Right ventricle myocardium inferior (tissue), 1 donor: ENCODE measurements around the gene SPOCK2. TPM values are rescaled to one million over a fixed set of nuclear protein-coding genes. Genes with fewer than 3 reads are reported as not detected.

Experiments
- ATAC-seq: fragments of 200-7000 bp; cut with Tn5 transposase; one replicate; pipeline ENCODE4 v1.9.1; 2020; ENCODE audit warnings: mild to moderate bottlenecking, moderate library complexity
- DNase-seq: peaks from one replicate; pipeline ENCODE4 v3.0.0; 2021; ENCODE audit errors: missing footprints
- intact Hi-C: fragments of 100-400 bp; cut with DNase I; formaldehyde crosslinking; loops from one replicate; pipeline ENCODE4 v1.11.0; 2022
- total RNA-seq: library from RNA; stranded (reverse); fragmentation: NEBNext Ultra II Directional; extraction: Animal tissue kit (Norgen Biotek cat#: 25700); gene quantifications from one replicate; pipeline ENCODE4 v1.2.1, GENCODE V29; 2021
- donor health status: DM: no; HTN: yes; CAD: no; lungs with severe emphysema.

The SPOCK2 gene
- total RNA-seq, 1 donor from 2014 or later = 10.4 TPM

DNA sequence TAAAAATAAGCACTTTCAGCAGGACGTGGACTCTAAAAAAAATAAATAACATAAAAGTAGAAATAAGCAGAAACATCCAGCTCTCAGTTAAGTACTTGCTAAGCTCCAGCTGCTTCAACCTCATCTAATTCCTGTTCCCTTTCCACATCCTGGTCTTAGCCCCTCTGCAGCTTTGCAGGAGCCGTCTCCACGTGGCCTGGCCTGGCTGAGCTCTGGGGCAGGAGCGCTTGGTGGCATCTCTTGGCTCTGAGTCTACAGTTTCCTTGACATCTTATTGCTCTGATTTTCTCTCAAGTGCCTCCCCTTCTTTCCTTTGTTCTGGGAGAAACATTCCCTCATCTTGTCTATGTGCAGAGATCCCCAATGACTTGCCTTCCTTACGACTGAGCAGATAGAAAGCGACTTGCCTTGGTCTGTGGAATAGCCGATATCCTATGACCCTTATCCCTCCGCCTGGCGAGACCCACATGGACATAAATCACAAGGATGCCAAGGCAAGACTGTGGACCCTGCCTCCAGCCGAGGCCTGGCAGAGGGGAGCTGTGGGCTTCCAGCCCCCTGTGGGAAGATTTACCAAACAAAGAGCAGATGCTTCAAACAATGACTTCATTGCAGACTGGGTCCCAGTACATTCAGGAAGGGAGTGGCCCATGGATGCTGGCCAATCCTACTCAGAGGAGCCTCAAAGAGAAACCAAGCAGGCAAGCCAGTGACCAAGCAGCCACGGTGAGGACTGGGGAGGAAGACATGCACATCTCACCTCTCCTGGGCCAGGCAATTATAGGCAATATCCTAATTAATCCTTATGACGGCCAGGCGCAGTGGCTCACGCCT lies 61.9 kb downstream of the SPOCK2 start:
- ATAC-seq = no peak
- DNase-seq = no peak
- intact Hi-C loops = no loop called here

DNA sequence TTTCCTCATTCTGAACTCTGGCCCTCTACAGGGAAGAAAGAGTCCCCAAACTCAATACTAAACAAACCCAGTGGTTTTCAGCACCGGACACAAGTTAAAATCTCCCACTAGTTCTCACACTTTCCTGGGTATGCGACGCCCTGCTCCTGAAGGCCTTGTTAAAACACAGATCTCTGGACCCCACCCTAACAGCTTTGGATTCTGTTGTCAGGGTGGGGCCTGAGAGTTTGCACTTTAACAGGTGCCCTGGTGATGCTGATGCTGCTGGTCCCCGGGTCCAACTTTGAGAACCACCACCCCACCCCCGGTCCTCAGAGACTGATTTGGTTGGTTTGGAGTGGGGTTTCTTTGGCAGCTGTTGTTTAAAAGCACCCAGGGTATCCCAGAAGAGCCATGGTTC lies 62.5 kb downstream of the SPOCK2 start:
- no peak for ATAC-seq
- intact Hi-C loops = no loop called here
- DNase-seq = no peak

DNA sequence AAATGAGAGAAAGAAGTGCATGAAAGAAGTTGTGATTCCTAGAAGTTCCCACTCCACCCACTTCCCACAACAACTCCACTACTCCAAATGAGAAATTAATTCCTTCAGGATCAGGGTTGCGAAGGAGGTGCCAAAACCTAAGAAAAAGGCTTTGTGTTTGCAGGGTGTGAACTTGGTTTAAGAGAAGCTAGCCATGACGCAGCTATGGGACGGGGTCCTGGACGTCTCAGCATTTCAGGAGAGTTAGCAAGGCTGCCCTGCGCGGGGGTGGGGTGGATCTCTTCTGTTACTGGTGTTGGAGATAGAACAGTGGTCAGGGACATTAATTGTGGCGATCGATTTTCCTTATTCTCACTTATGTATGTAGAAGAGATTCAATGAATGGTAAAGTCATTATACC lies 63.0 kb downstream of the SPOCK2 start:
- ATAC-seq (no peak), DNase-seq (no peak)
- intact Hi-C loops = no loop called here

DNA sequence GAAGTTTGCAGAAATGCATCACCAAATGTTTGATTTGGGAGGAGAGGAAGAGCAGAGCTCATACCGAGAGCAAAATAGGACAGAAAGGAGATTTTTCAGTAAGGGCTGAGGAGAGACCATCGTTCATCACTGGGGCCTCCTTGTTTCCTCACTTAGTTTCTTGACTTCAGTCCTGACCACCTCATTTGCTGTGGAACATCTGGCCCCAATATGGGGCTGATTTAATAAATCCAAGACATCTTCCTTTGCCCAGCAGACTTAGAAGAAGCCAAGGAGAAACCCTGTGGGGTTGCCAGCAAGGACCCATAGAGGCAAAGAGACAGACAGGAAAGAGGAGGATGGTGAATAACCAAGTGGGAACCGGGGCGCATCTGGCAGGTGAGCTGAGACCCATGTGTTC lies 63.8 kb downstream of the SPOCK2 start:
- ATAC-seq (no peak), DNase-seq (no peak)
- intact Hi-C loops = no loop called here

GRCh38 chr10:72022228-72022627 lies 66.1 kb downstream of the SPOCK2 start:
- intact Hi-C loops = no loop called here
- DNase-seq (no peak), ATAC-seq (no peak)

DNA sequence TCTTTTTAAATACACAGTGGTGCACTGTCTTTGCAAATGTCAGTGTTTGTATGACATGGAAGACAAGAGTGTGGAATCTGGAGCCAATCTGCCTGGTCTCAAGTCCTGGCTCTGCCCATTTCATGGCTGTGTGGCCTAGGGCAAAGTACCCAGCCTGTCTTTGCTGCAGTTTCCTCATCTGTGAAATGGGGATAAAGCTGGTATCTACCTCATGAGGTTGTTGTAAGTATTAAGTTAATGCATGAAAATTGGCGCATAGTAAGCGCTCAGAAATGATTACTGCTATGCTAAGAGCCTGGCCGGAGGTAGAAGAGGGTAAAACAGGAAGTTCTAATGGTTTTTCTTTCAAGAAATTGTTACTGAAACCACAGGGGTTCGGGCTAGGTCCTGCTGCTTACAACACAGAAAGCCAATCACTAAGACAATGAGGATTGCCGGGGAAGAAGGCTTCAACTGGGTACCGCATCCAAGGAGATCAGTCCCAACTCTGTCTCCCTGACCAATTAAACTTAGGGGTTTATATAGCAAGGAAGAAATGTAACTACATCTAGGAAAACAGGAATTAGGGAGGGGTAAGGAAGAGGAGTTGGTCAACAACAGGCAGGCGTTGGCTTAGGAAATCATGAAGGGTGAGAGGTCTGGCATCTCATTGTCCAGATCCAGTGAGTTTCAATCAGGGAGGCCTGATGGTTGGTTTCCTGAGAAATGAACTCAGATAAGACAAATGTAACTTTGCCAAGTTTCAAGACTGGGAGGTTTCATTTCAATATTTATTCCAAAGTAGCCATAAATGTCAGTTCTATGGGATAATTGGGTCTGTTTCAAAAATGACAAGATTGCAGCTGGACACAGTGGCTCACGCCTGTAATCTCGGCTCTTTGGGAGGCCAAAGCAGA lies 67.2 kb downstream of the SPOCK2 start:
- DNase-seq (no peak), ATAC-seq (no peak)
- intact Hi-C loops = no loop called here

DNA sequence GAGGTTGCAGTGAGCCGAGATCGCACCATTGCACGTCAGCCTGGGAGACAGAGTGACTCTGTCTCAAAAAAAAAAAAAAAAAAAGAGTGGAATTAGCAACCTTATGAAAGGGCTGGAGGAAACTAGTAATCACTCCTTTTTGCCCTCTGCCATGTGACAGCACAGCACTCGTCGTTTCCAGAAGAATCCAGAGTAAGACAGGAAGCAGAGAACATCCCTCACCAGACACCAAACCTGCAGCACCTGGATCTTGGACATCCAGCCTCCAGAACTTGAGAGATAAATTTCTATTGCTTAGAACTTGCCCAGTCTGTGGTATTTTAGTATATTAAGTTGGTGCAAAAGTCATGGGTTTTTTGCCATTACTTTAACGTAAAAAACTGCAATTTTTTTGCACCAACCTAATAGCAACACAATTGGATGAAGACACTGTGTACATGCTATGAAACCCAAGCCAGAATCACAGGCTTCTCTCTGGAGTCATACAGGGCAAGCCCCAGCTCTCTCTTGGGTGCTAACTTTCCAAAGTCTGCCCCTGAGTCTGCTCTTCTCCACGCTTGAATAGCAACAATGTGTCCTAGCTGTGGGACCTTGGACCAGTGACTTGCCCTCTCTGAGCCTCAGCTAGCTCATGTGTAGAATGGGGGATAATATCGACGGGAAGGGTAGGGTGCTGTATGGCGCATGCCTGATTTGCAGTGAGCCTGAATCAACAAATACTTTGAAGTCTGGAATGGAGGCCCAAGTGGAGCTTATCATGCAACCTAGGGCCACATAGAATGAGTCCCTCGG lies 69.1 kb downstream of the SPOCK2 start:
- ATAC-seq (no peak), DNase-seq (no peak)
- intact Hi-C loops = no loop called here

DNA sequence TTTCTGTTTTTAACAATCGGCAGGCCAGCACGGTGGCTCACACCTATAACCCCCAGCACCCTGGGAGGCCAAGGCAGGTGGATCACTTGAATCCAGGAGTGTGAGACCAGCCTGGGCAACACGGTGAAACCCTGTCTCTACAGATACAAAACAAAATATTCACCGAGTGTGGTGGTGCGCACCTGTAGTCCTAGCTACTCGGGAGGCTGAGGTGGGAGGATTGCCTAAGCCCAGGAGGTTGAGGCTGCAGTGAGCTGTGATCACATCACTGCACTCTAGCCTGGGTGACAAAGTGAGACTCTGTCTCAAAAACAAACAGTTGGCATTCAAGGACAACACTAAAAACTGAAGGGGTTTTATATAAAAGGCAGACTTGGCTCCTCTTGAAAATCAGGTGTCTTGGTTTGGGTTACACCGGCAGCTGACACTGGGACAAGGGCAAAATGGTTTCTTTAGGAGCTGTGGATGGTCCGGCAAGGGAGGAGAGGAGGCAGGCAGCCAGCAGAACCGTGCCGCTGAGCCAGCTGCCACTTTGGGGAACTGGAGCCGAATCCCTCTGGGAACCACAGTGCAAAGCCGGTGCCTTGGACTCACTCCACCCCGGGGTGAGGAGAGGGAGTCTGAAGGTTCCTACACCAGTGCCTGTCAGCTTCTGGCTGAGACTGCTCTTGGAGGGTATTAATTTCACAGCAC lies 71.6 kb downstream of the SPOCK2 start:
- DNase-seq (peak; percentile 69), ATAC-seq (peak; percentile 69)
- intact Hi-C loops = loop anchor here (2.0 kb wide), 1 partner anchor 18 kb away; no protein-coding TSS in a partner anchor

DNA sequence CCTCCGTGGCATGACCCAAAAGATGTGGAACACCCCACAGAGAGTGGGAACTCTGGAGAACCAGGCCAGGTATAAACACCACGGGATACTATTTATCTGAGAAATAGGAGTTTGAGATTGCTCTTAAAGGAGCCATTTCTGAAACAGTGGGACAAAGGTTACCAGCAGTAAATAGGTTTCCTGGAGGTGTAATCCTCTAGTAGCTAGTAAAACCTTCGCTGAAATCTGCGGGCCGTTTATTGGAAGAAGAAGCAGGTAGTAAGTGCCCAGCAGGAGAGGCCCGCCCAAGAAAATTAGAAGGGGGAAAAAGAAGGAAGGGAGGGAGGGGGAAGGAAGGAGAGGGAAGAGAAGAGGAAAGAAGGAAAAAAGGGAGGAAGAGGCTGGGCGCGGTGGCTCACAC lies 72.5 kb downstream of the SPOCK2 start:
- intact Hi-C loops = loop anchor here (2.0 kb wide), 1 partner anchor 19 kb away; no protein-coding TSS in a partner anchor
- DNase-seq (no peak), ATAC-seq (no peak)

DNA sequence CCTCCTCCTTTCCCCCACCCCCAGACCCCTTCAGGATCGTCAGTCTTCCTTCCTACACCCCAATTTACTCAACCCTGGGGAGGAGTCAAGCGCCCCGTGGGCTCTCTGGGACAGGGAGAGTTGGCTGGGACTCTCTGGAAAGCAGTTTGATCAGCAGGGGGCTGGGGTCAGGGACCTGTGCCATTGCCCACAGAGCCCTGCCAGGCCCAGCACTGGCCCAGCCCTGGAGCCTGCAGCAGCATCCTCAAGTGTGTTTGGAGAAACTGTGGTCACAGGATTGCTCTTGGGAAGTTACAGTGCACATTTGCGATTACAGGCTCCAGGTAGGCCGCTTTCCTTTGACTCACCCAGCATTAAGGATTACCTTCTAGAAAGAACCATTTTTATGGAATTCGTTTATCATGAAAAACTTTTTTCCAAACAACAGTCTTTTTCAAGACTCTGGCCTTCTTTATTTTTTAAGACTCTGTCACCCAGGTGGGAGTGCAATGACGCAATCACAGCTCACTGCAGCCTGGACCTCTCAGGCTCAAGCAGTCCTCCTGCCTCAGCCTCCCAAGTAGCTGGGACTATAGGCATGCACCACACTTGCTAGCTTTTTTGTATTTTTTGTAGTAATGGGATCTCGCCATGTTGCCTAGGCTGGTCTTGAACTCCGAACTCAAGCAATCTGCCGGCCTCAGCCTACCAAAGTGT lies 73.4 kb downstream of the SPOCK2 start:
- DNase-seq (peak; percentile 25), ATAC-seq (no peak)
- intact Hi-C loops = no loop called here

- intact Hi-C loops = no loop called here
- no peak for ATAC-seq
- peak; percentile 9 for DNase-seq
These were observed 74.2 kb downstream of the SPOCK2 start for GRCh38 chr10:72014197-72014596.

DNA sequence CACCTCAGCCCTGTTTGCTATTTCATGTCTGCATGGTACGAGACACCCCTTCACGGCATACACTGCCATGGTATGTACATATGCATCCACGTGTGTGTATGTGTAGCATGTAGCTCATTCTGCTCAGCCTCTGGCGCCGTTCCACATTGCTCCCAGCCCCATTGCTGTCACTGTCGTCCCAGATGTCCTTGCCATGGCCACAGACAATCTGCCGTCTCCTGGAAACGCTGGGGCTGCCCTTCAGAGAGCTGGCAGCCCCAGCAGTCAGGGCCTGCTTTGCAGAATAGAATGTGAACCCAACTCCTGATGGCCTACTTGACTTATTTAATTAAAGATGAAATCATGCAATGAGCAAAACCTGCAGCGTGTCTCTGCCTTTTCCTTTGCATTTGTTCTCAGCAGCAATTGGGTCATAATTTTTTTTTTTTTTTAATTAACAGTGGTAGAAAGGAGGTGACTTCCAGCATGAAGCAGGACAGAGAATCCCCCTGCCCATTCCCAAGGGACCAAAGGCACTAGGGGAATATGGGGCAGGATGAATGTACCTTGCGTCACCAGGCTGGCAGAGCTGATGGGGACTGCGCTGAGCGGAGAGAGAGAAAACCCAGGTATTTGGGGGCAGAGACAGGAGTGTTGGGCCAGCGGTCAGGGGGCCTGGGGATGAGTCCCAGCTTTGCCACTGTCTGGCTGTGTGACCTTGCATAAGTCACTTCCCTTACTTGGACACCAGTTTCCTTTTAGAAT lies 75.0 kb downstream of the SPOCK2 start:
- intact Hi-C loops = loop anchor here (2.0 kb wide), 1 partner anchor 29 kb away; no protein-coding TSS in a partner anchor
- DNase-seq = peak; percentile 84
- ATAC-seq = peak; percentile 17

DNA sequence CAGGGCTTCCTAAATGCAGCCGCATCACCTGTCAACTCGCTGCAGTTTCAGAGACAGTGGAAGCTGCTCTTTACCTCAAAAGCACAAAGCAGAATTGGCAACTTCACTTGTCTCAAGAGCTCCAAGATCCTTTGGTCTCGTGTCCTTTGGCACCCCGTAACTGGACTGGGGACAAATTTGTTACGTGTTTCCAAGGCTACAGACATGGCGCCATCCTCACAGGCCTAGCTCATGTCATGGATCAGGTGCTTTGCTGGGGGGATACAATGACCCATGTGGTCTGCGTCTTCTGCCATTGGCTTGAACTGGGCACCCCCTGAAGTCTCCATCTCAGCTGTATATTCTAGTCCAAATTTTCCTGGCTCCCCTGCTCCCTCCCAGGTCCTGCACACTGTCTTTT lies 75.6 kb downstream of the SPOCK2 start:
- ATAC-seq (no peak), DNase-seq (no peak)
- intact Hi-C loops = loop anchor here (2.0 kb wide), 1 partner anchor 28 kb away; no protein-coding TSS in a partner anchor

DNA sequence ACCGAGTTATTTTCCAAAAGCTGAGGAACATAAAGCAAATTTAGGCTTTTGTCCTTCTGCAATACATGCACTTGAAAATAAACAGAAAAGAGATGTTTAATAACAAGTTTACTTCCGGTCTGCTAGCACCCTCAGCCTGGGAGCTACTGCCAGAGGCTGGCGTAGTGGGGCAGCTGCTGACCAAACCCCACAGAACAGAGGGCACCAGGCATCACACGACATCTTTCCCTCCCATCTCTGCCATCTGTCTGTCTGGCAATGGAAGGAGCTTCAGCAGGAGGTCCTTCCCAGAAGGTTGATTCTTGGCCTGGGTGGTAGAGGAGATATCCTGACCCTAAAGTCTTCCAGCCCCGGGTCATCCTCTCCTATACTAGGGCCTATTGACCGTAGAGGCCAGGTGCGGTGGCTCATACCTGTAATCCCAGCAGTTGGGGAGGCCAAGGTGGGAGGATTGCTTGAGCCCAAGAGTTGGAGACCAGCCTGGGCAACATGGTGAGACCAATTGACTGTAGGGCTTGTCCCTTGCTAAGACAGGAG lies 76.3 kb downstream of the SPOCK2 start:
- peak; percentile 5 for DNase-seq
- intact Hi-C loops = loop anchor here (2.0 kb wide), 1 partner anchor 27 kb away; no protein-coding TSS in a partner anchor
- ATAC-seq = no peak

- intact Hi-C loops = no loop called here
- ATAC-seq (no peak), DNase-seq (peak; percentile 37)
These were observed 76.9 kb downstream of the SPOCK2 start for GRCh38 chr10:72011468-72011867.

DNA sequence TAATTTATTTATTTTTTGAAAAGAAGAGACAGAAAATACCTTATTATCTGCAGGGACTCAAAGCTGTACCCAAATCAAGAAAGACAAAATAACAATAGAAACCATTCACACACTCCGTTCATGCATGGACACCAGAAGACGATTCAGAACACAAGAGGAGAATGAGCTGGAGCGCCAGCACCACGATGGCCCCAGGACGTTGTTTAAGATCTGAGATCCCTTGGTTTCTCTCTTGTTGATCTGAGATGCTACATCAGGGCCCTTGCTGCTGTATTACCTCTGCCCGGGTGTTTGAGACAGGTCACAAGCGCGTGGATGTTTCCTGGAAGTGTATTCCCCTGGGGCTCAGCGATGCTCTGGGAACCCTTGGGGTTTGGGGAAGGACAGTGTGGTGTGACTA lies 77.3 kb downstream of the SPOCK2 start:
- DNase-seq (peak; percentile 42), ATAC-seq (no peak)
- intact Hi-C loops = no loop called here
